Measurements from ENCODE around the gene PRR11. TPM values are rescaled to one million over a fixed set of nuclear protein-coding genes. Genes with fewer than 3 reads are reported as not detected.

Gene PRR11
- total RNA-seq, 1 experiment from 2014 or later, result 90.4 TPM

GRCh38 chr17:59193336-59193862, 37.9 kb downstream of the PRR11 start:
- no peak overlapping the region for H3K27ac Mint-ChIP-seq

GRCh38 chr17:59199398-59199797, 43.9 kb downstream of the PRR11 start:
- no peak for ATAC-seq
- ChIA-PET POLR2A (no interaction called here), CTCF (no interaction called here)
- no peak for DNase-seq (ENCODE audit: low spot score)
- H3K4me3 Mint-ChIP-seq, result no peak overlapping the region
- no peaks in the 10 kb centered on the region for H3K27me3 Mint-ChIP-seq (ENCODE audit: low read depth)
- H3K27ac Mint-ChIP-seq, result no peak overlapping the region
- no peaks in the 10 kb centered on the region for H3K9me3 Mint-ChIP-seq
- H3K36me3 Mint-ChIP-seq, result peaks cover 60% of the 10 kb centered on the region
- no peaks in the 10 kb centered on the region for H3K4me1 Mint-ChIP-seq
- TF ChIP-seq FOXK1 (CRISPR knock-in tag; IDR thresholded peaks at IDR 0.05), result no peak
- TF ChIP-seq USF1 (CRISPR knock-in tag; IDR thresholded peaks at IDR 0.05), result no peak
- no peak for TF ChIP-seq ATF6 (CRISPR knock-in tag; IDR thresholded peaks at IDR 0.05)
- no peak for TF ChIP-seq ZNF138 (CRISPR knock-in tag; conservative IDR thresholded peaks at IDR 0.05)
- no peak for TF ChIP-seq ZNF532 (CRISPR knock-in tag; IDR thresholded peaks at IDR 0.05; ENCODE audit: borderline replicate concordance)
- TF ChIP-seq RORB (CRISPR knock-in tag; IDR thresholded peaks at IDR 0.05), result no peak
- TF ChIP-seq CREM (CRISPR knock-in tag; IDR thresholded peaks at IDR 0.05), result no peak
- TF ChIP-seq E2F5 (CRISPR knock-in tag; IDR thresholded peaks at IDR 0.05), result no peak
- no peak for TF ChIP-seq ZNF219 (CRISPR knock-in tag; IDR thresholded peaks at IDR 0.05; ENCODE audit: borderline replicate concordance)
- TF ChIP-seq ZNF232 (CRISPR knock-in tag; IDR thresholded peaks at IDR 0.05), result no peak
- no peak for TF ChIP-seq ETV6 (CRISPR knock-in tag; IDR thresholded peaks at IDR 0.05)

More at GRCh38 chr17:59193336-59193862, 37.9 kb downstream of the PRR11 start:
- POLR2A ChIA-PET, result no interaction called here
- DNase-seq (ENCODE audit: low spot score), result no peak
- no peak overlapping the region for H3K4me3 Mint-ChIP-seq
- no peak for TF ChIP-seq USF1 (CRISPR knock-in tag; IDR thresholded peaks at IDR 0.05)
- TF ChIP-seq E2F1 (CRISPR knock-in tag; IDR thresholded peaks at IDR 0.05), result no peak
- TF ChIP-seq CREM (CRISPR knock-in tag; IDR thresholded peaks at IDR 0.05), result no peak
- TF ChIP-seq PRRX2 (CRISPR knock-in tag; IDR thresholded peaks at IDR 0.05), result no peak
- no peak for TF ChIP-seq JUN (CRISPR knock-in tag; IDR thresholded peaks at IDR 0.05)
- TF ChIP-seq, protein P1, sequence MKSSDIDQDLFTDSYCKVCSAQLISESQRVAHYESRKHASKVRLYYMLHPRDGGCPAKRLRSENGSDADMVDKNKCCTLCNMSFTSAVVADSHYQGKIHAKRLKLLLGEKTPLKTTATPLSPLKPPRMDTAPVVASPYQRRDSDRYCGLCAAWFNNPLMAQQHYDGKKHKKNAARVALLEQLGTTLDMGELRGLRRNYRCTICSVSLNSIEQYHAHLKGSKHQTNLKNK (CRISPR knock-in tag; IDR thresholded peaks at IDR 0.05), result no peak
- TF ChIP-seq STAT6 (CRISPR knock-in tag; conservative IDR thresholded peaks at IDR 0.05; ENCODE audit: low read depth), result no peak
- no peak for TF ChIP-seq ZNF671 (CRISPR knock-in tag; IDR thresholded peaks at IDR 0.05)
- TF ChIP-seq NFATC4 (CRISPR knock-in tag; IDR thresholded peaks at IDR 0.05), result no peak
- TF ChIP-seq RORB (CRISPR knock-in tag; IDR thresholded peaks at IDR 0.05), result no peak
- peaks cover 63% of the 10 kb centered on the region for H3K36me3 Mint-ChIP-seq
- no peaks in the 10 kb centered on the region for H3K9me3 Mint-ChIP-seq
- no peaks in the 10 kb centered on the region for H3K4me1 Mint-ChIP-seq
- no peaks in the 10 kb centered on the region for H3K27me3 Mint-ChIP-seq (ENCODE audit: low read depth)
- CTCF ChIA-PET, result no interaction called here
- no peak for ATAC-seq
